ENCODE measurements around the gene ZNF680.

The ZNF680 gene

DNA sequence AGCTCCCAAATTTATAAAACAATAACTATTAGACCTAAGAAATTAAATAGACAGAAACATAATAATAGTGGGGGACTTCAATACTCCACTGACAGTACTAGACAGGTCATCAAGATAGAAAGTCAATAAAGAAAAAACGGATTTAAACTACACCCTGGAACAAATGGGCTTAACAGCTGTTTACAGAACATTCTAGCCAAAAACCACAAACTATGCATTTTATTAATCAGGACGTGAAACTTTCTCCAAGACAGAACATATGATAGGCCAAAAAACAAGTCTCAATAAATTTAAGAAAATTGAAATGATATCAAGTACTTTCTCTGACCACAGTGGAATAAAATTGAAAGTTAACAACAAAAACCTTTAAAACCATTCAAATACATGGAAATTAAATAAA lies 46.4 kb downstream of the ZNF680 start:
- no peak for TF ChIP-seq SUZ12 (IDR thresholded peaks at IDR 0.05; ENCODE audit: extremely low read depth, insufficient read depth, insufficient read length)
- TF ChIP-seq YY1 (IDR thresholded peaks at IDR 0.05; ENCODE audit: insufficient read depth, insufficient read length): no peak
- no peak for TF ChIP-seq ZNF274 (IDR thresholded peaks at IDR 0.05; ENCODE audit: low read depth, low read length)
- no peak for DNase-seq (ENCODE audit: low read depth, low spot score)
- H3K36me3 ChIP-seq (ENCODE audit: insufficient read depth, insufficient read length, low read length): peaks cover 26% of the 10 kb centered on the region
- no peaks in the 10 kb centered on the region for H3K27me3 ChIP-seq (ENCODE audit: insufficient read depth, insufficient read length)
- no peak overlapping the region for H3K4me3 ChIP-seq (ENCODE audit: insufficient read length, low read depth)
- H3K9me3 ChIP-seq (ENCODE audit: insufficient read depth, low read length): peaks cover 71% of the 10 kb centered on the region
- no peak overlapping the region for H3K9ac ChIP-seq (ENCODE audit: insufficient read length, low read depth)
- H3K4me1 ChIP-seq (ENCODE audit: insufficient read depth, insufficient read length): no peaks in the 10 kb centered on the region

DNA sequence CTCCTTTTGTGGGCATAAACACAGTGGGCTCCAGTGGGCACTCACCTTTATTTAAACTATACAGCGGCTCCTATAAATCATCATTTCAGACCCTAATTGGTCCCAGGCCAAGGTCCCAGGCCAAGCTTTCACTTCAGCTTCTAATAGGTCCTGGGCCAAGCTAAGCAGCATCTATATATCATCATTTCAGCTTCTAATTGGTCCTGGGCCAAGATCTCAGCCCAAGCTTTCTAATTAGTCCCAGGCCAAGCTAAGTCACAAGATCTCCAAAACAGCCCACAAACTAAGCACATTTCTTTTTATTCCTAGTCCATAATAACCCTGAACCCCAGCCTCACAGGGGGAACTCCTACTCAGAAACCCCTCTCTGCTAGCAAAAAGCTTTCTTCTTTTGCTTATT lies 47.1 kb downstream of the ZNF680 start:
- TF ChIP-seq YY1 (IDR thresholded peaks at IDR 0.05; ENCODE audit: insufficient read depth, insufficient read length) (no peak), SUZ12 (IDR thresholded peaks at IDR 0.05; ENCODE audit: extremely low read depth, insufficient read depth, insufficient read length) (no peak), ZNF274 (IDR thresholded peaks at IDR 0.05; ENCODE audit: low read depth, low read length) (no peak)
- H3K36me3 ChIP-seq (ENCODE audit: insufficient read depth, insufficient read length, low read length): peaks cover 19% of the 10 kb centered on the region
- no peak for DNase-seq (ENCODE audit: low read depth, low spot score)

DNA sequence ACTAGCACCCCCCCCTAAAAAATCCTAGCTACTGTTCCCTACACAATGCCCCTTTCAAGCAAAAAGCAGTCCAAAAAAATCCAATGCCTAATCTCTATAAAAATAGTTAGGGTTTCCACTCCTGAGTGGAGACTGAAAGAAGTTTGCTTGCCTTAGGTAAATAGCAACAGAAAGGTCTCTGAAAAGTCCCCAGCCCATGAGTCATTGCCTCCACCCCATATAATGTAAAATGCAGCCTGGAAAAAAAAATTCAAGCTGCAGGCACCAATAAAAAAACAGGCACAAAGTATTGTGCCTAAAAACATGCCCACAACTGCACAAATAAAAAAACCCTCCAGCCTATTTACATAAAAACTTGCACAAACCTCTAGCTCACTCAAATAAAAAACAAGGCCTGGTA lies 47.5 kb downstream of the ZNF680 start:
- H3K4me3 ChIP-seq (ENCODE audit: insufficient read length, low read depth): no peak overlapping the region
- no peak overlapping the region for H3K9ac ChIP-seq (ENCODE audit: insufficient read length, low read depth)
- H3K36me3 ChIP-seq (ENCODE audit: insufficient read depth, insufficient read length, low read length): peaks cover 16% of the 10 kb centered on the region
- no peak for TF ChIP-seq ZNF274 (IDR thresholded peaks at IDR 0.05; ENCODE audit: low read depth, low read length)
- no peak for TF ChIP-seq YY1 (IDR thresholded peaks at IDR 0.05; ENCODE audit: insufficient read depth, insufficient read length)
- H3K27me3 ChIP-seq (ENCODE audit: insufficient read depth, insufficient read length): no peaks in the 10 kb centered on the region
- H3K9me3 ChIP-seq (ENCODE audit: insufficient read depth, low read length): peaks cover 69% of the 10 kb centered on the region
- no peaks in the 10 kb centered on the region for H3K4me1 ChIP-seq (ENCODE audit: insufficient read depth, insufficient read length)
- no peak for DNase-seq (ENCODE audit: low read depth, low spot score)

More for the DNA sequence above, 47.1 kb downstream of the ZNF680 start:
- Histone ChIP-seq H3K9me3 (ENCODE audit: insufficient read depth, low read length) (peaks cover 71% of the 10 kb centered on the region), H3K4me3 (ENCODE audit: insufficient read length, low read depth) (no peak overlapping the region), H3K4me1 (ENCODE audit: insufficient read depth, insufficient read length) (no peaks in the 10 kb centered on the region), H3K9ac (ENCODE audit: insufficient read length, low read depth) (no peak overlapping the region), H3K27me3 (ENCODE audit: insufficient read depth, insufficient read length) (no peaks in the 10 kb centered on the region)

DNA sequence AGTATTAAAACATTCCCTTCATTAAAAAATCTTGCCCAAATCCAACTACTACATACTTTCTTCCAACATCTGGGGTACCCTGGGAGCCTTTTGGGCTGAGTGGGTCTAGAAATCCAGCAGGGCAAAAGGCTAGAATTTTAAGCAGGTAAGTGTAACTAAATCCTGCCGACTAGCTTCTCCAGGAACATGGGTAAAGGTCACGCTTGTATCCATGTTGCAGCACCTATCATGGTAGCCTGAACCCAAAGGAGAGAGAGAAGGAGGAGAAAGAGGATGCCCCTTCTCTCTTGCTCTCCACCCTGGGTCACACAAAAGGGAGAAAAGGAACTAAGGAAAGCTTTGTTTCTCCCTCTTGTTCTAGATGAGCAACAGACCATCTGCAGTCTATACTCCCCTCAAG lies 53.3 kb downstream of the ZNF680 start:
- DNase-seq (ENCODE audit: low read depth, low spot score): no peak
- no peak overlapping the region for H3K4me3 ChIP-seq (ENCODE audit: insufficient read length, low read depth)
- TF ChIP-seq YY1 (IDR thresholded peaks at IDR 0.05; ENCODE audit: insufficient read depth, insufficient read length) (no peak), SUZ12 (IDR thresholded peaks at IDR 0.05; ENCODE audit: extremely low read depth, insufficient read depth, insufficient read length) (no peak), ZNF274 (IDR thresholded peaks at IDR 0.05; ENCODE audit: low read depth, low read length) (no peak)

DNA sequence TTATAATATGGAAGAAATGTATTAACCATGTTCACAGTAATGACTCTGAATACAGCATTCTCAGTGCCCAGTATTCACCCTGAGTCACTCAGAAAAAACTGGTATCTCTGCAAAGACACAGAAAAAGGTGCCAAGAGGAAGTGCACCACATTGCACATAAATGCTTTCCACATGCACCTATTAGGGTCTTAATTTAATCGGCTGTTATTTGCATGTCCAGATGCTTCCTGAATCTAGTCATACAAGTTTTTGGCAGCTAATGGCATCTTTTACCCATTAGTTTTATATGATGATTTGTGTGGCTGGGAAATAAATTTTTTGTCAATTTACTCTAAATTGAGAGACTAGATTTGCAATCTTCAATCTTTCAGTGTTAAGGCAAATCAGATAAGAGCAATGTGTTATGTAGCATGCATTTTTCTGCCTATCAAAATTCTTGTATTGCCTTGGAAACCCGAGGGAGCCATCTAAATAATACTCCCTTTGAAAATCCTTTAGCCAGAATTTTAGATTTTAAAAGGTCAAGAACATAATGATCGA lies 58.2 kb downstream of the ZNF680 start:
- H3K9me3 ChIP-seq (ENCODE audit: insufficient read depth, low read length): peaks cover 20% of the 10 kb centered on the region
- TF ChIP-seq ZNF274 (IDR thresholded peaks at IDR 0.05; ENCODE audit: low read depth, low read length) (no peak), SUZ12 (IDR thresholded peaks at IDR 0.05; ENCODE audit: extremely low read depth, insufficient read depth, insufficient read length) (no peak), YY1 (IDR thresholded peaks at IDR 0.05; ENCODE audit: insufficient read depth, insufficient read length) (no peak)
- H3K4me1 ChIP-seq (ENCODE audit: insufficient read depth, insufficient read length): no peaks in the 10 kb centered on the region
- H3K4me3 ChIP-seq (ENCODE audit: insufficient read length, low read depth): no peak overlapping the region
- H3K27me3 ChIP-seq (ENCODE audit: insufficient read depth, insufficient read length): no peaks in the 10 kb centered on the region
- peaks cover 9% of the 10 kb centered on the region for H3K36me3 ChIP-seq (ENCODE audit: insufficient read depth, insufficient read length, low read length)
- DNase-seq (ENCODE audit: low read depth, low spot score): no peak
- H3K9ac ChIP-seq (ENCODE audit: insufficient read length, low read depth): no peak overlapping the region

More for the DNA sequence above, 53.3 kb downstream of the ZNF680 start:
- peaks cover 15% of the 10 kb centered on the region for H3K36me3 ChIP-seq (ENCODE audit: insufficient read depth, insufficient read length, low read length)
- H3K9ac ChIP-seq (ENCODE audit: insufficient read length, low read depth): no peak overlapping the region
- no peaks in the 10 kb centered on the region for H3K27me3 ChIP-seq (ENCODE audit: insufficient read depth, insufficient read length)
- peaks cover 57% of the 10 kb centered on the region for H3K9me3 ChIP-seq (ENCODE audit: insufficient read depth, low read length)
- H3K4me1 ChIP-seq (ENCODE audit: insufficient read depth, insufficient read length): no peaks in the 10 kb centered on the region

DNA sequence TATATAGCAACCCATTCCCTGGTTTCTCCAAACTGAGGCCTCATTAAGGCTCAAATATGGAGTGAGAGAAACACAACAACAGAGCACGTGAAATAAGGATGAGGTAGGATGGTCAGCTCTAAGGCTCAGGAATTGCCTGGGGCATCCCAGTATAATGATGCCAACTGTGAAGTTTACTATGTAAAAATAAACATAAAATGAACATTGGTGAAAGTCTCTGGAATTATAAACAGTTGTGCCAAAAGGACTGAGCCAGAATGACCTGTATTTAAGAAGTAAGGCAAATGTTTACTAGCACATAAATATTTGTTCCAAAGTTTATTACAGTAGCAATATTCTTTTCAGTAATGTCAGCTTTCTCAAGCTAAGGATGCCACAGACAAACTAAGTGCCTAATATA lies 64.6 kb downstream of the ZNF680 start:
- TF ChIP-seq YY1 (IDR thresholded peaks at IDR 0.05; ENCODE audit: insufficient read depth, insufficient read length) (no peak), ZNF274 (IDR thresholded peaks at IDR 0.05; ENCODE audit: low read depth, low read length) (no peak), SUZ12 (IDR thresholded peaks at IDR 0.05; ENCODE audit: extremely low read depth, insufficient read depth, insufficient read length) (no peak)
- DNase-seq (ENCODE audit: low read depth, low spot score): no peak
- no peaks in the 10 kb centered on the region for H3K27me3 ChIP-seq (ENCODE audit: insufficient read depth, insufficient read length)
- H3K4me1 ChIP-seq (ENCODE audit: insufficient read depth, insufficient read length): peaks cover 5% of the 10 kb centered on the region
- H3K36me3 ChIP-seq (ENCODE audit: insufficient read depth, insufficient read length, low read length): no peaks in the 10 kb centered on the region
- no peak overlapping the region for H3K9ac ChIP-seq (ENCODE audit: insufficient read length, low read depth)
- H3K9me3 ChIP-seq (ENCODE audit: insufficient read depth, low read length): 0 out of 2 replicates have a peak, but pooled peaks cover 4% of the 10 kb centered on the region
- H3K4me3 ChIP-seq (ENCODE audit: insufficient read length, low read depth): no peak overlapping the region

DNA sequence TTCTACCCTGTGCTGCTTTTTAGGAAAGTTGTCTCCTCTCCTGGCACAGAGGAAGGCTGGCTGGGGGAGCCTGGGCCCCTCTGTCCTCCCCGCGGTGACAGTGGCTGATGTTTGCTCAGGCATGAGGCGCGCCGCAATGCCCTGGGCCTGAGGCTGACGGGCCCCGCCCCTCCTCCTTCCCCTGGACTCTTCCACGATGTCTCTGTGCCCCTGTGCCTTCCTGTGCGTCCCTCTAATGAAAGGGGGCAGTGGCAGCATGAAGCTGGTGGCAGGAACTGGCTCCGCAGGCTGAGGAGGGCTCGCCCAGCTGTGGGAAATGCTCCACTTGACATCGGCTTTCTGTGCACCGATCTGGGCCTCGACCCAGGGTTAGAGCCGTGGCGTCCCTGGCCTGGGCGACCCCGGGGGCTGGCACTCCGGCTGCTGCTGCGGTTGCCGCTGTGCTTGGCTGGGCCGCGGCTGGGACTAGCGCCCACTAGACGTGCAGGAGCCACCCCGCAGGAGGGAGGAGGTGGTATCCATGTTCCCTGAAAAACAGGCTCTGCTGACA lies 67.9 kb downstream of the ZNF680 start:
- Histone ChIP-seq H3K9ac (ENCODE audit: insufficient read length, low read depth) (peak overlapping the region; percentile 36), H3K9me3 (ENCODE audit: insufficient read depth, low read length) (0 out of 2 replicates have a peak, but pooled peaks cover 3% of the 10 kb centered on the region), H3K27me3 (ENCODE audit: insufficient read depth, insufficient read length) (no peaks in the 10 kb centered on the region), H3K36me3 (ENCODE audit: insufficient read depth, insufficient read length, low read length) (no peaks in the 10 kb centered on the region), H3K4me1 (ENCODE audit: insufficient read depth, insufficient read length) (peaks cover 5% of the 10 kb centered on the region), H3K4me3 (ENCODE audit: insufficient read length, low read depth) (no peak overlapping the region)
- no peak for DNase-seq (ENCODE audit: low read depth, low spot score)
- no peak for TF ChIP-seq ZNF274 (IDR thresholded peaks at IDR 0.05; ENCODE audit: low read depth, low read length)
- no peak for TF ChIP-seq YY1 (IDR thresholded peaks at IDR 0.05; ENCODE audit: insufficient read depth, insufficient read length)
